Fibroblast of peridontal ligament (primary cell): ENCODE data around the gene LDLRAD4.

Source experiments
- DNase-seq: peaks from one replicate; pipeline ENCODE4 v3.0.0-alpha.2; 2010; ENCODE audit errors: extremely low read depth

The LDLRAD4 gene

DNA sequence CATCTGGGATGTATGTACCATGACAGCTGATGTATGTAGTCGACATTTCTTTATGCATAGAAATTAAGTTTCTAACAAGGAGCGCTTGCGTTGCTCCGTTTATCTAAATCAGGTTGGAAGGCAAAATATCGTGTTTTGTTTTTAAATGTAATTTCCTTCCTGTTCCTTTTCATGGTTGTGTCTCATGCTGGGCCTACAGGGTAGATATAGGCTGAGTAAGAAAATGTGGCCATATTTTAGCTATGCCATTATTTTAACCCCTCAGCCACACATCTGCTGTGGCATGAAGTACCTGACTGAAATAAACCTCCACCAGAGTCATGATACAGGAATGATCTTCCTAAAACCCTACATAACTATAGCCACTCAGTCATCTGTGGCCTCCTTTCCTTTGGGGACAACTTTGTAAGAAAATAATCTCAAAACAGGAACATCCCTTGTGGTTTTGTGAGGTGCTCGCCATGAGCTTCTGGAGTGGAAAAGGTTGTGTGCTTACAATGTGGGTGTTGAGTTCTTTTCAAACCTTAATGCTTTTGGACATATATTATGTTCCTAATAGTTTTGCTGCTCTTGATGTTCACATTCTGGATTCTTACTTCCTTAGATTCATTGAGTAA, 293.5 kb downstream of the LDLRAD4 start:
- DNase-seq = no peak

DNA sequence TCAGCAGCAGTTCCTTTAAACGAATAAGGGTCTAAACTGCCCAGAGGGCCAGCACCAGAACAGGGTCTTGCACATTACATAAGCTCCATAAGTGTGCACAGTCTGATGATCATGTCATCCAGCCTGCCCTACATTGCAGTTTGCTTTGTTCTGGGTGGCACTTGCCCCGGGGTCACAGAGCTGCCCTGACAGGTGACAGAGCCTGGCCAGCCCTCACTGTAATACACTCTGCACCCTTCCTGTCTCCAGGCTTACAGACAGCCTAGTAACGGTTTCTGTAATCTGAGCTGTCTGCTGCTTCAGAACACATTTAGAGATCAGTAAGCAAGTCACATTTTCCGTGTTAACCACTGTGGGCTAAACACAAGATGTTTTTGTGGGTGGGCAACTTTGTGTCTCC, 294.5 kb downstream of the LDLRAD4 start:
- no peak for DNase-seq

DNA sequence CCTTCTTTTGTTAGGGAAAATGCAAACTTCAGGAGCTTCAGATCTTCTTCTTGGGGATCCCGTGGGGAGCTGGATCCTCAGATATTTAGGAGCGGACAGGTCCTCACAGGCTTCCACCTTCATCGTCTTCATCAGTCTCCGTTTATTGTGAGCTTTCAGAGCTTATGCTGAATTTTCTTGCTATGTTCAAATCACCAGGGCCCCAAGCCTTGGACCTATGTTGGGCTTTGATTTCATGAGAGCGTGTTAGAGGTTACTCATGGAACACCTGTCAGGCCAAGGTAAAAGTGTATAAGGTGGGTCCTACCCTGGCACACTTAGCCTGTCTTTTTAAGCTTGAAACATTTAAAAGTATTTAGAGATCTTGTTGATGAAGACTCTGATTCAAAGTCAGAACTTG, 294.9 kb downstream of the LDLRAD4 start:
- DNase-seq = no peak

DNA sequence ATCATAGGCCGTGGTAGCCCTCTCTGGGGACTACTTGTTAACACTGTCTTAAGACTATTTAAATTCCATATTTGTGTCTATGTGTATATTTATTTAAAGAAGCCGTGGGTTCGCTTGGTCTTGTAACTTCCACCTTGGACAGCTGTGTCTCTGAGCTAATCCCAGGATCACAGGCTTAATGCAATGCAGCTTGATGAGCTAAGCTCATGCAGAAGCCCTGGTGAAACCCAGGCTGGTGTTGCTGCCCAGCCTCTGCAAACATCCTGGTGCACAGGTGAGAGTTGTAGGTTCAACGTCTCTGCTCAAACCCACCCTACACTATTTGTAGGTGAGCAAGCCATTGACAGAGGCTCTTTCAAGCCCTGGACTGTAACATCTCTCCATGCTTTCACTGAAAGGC, 296.0 kb downstream of the LDLRAD4 start:
- DNase-seq = no peak

DNA sequence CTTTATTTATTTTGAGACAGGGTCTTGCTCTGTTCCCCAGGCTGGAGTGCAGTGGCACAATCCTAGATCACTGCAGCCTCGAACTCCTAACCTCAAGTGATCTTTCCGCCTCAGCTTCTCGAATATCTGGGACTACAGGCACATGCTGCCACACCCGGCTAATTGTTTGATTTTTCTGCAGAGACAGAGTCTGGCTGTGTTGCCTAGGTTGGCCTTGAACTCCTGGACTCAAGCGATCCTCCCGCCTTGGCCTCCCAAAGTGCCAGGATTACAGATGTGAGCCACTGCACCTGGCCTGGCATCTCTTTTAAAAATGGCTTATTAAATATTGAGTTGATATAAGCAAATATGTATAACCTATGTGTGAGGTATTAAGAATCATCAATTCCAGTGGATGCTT, 298.3 kb downstream of the LDLRAD4 start:
- no peak for DNase-seq

DNA sequence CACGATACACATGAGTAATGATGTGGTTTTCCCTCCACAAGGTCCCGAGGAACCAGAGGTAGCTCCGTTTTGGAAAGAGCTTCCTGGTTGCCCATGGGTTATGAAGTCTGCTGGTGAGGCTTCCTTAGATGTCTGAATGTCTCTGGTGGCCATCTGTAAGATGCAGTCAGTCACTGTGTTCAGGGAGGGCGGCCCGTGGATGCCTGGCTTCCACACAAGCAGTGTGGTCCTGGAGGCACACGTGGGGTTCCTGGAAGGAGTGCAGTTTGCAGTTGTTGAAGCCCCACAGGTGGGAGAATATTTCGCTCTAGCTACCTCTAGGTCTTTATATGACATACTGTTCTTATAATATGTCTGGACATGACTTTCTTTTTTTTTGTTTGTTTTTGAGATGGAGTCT, 298.8 kb downstream of the LDLRAD4 start:
- no peak for DNase-seq

DNA sequence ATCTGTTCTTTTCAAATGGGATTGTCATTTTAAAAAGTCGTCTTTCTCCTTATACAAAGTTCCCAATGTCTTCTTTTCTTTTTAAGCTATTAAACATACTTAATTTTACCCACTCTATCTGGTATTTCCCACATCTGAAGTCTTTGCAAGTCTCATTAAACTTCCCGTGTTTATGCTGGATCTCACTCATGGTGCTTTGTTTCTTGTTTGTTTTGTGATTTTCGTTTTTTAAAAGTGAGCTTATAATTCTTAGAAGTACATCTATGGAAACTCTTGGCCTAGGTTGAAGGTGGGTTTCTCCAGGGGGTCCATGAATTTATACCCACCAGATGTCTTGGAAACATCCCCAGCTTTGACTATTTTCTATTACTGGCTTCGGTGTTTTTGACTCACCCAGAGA, 299.8 kb downstream of the LDLRAD4 start:
- DNase-seq = no peak

DNA sequence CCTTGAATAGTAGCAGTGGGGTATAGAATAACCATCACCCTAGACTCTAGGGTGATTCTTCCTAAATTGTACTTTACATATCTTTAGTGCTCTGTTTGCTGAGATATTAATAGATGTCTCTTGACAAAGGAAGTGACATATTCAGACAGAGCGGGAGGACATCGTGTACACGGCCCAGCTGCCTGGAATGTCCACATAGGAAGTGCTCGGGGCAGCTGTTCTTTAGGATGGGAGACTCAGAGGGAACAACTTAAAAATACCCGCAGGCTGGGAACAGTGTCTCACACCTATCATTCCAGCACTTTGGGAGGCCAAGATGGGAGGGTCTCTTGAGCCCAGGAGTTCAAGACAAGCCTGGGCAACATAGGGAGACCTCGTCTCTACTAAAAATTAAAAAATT, 301.7 kb downstream of the LDLRAD4 start:
- DNase-seq = no peak

DNA sequence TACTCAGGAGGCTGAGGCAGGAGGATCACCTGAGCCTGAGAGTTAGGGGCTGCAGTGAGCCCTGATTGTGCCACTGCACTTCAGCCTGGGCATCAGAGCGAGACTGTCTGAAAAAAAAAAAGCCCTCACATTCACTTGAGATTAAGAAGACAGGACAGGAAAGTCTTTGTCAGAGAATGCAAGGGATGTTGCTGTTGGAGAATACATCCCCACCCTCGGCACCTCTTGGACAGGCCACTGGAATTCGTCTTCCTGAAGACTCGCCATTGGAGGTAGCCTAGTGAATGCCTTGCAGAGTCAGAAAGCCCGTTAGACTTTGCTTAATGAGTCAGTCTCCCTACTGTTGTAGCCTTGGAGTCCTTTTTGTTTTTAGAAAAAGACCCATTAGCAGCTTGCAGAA, 302.2 kb downstream of the LDLRAD4 start:
- no peak for DNase-seq

DNA sequence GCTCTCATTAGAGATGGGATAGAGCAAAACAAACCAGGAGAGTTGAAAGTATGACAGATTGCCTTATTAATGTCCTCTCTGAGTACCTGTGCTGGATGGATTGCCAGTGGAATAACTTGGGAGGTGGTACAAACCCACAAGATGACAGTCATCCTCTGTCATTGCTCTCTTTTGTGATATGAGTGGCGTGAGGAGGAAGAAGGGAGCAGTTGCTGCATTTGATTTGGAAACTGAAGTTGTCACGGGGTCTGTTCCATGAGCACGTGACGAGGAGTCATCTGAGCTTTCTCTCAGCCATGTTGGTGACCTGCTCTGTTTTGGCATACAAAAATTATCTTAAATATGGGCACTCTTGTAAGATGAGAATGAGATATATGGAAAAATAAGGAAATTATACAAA, 302.9 kb downstream of the LDLRAD4 start:
- DNase-seq = no peak

DNA sequence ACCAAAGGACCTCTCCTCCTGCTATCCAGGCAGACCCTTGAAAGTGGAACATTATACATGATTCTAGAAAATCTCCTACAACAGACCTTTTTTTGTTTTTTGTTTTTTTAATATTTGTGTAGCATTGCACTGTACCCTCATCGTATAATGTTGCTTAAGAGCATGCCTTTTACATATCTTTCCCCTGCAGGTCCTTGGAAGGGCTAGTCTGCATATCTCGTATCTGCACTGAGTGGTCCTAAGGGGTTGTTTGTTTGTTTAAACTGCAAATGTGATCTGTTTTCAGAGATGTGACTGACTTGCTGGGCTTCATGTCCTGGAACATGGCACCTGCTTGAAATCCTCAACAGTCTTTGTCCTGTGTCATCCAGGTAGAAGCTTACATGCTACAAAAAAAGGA, 303.7 kb downstream of the LDLRAD4 start:
- no peak for DNase-seq

DNA sequence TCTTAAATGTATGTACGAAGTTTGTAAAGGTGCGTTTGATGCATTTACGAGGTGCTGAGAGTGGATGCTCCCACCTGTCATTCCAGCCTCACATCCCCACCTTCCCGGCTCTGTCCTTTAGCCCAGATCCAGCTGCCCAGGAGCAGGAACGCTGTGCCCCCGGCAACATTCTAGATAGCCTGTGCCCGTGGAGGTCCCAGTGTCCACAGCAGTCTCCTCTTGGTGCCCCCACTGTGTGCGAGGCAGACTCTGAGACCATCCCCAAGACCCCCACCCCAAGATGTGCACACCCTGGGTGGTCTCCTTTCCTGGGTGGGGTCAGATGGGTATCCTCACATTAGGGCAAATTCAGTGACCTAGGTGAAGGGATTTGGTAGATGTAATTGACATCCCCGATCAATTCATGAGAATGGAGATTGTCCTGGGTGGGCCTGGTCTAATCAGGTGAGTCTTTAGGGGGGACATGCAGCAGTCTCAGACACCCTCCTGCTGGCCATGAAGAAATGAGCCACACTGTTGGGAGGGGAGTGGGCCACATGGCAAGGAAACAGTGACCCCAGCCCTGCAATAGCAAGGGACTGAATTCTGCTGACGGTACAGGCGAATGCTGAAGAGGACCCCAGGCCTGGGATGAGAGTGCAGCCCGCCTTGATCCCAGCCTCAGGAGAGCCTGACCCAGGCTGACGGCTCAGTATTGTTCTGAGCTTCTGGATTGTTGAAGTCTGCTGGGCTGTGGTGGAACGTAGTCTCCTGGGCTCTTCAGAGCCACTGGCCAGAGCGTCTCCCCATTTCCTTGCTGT, 304.5 kb downstream of the LDLRAD4 start:
- DNase-seq = no peak

DNA sequence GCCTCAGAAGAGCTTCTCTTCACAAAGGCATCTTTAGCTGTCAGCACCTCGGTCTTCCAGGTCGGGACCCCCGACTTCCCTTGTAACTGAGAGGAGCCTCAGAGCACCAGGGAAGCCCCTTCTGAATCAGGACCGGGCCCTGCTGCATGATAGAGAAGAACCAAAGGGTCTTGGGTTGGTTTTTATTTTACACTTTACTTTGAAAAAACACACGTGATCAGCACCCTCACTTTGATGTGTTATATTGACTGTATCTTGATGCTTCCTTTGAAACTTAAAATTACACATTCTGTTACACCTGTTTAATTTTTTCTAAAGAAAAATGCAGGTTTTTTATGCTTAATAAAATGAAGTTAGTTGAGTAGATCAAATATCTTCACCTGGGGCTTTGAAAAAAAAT, 305.5 kb downstream of the LDLRAD4 start:
- no peak for DNase-seq

DNA sequence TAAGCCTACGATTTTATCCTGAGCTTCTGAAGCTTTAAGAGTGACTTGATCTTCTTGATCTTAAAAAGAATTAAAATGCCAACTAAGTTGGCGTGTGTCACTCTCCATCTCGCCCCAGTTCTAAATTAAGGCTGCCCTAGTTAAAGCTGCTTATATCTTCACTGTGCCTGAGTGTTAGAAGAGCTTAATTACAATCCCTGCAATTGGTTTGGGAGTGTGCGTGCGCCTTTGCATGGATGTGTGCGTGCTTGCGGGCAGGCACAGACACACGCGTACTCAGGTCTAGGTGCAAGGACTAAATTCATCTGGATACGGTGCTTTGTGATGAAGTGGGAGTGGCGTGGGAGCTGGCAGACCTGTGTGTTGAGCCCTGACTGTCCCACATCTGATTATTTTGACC, 306.3 kb downstream of the LDLRAD4 start:
- DNase-seq = no peak

DNA sequence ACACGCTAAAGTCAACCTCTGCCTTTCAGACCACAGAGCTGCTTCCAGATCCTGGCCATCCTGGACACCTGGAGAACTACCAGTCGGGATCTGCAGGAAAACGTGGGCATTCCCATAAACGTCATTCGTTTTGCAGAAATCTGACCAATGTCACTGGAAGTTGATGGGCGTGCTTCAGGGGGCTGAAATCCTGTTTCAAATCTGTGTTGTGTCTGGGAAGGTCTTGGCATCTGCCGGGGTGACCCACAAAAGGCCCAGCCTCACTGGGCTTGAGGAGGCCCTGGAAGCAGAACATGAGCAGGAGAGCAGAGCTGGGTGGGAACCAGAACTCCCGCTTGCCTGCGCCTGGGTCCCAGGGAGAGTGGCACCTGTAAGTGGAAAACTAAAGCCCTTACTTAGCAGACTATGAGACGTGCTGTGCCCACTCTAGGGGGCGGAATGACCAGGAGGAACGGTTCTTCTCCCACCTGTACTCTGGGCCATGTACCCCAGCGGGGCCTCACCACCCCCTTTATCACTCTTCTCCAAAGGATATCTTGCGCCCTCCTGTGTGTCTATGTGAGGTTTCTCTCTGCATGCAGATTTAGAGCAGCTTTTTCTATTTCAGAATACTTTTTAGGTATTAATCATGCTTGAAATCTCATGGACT, 306.9 kb downstream of the LDLRAD4 start:
- no peak for DNase-seq

DNA sequence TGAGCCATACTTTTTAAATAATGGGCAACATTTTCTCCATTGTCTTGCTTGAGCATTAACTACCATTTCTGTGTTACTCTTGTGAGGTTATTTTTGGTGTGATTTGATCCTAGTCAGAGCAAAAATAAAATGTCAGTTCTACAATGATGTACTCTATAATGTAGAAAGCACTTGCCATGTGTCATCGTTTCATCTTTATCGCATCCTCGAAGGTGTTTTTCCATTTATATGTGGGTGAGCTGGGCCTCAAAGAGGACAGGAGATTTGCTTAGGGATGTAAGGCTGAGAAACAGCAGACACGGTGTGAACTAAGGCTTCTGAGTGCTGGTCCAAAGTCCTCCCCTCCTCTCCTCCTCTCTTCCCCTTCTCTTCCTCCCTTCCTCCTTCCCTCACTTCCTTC, 308.0 kb downstream of the LDLRAD4 start:
- DNase-seq = no peak

DNA sequence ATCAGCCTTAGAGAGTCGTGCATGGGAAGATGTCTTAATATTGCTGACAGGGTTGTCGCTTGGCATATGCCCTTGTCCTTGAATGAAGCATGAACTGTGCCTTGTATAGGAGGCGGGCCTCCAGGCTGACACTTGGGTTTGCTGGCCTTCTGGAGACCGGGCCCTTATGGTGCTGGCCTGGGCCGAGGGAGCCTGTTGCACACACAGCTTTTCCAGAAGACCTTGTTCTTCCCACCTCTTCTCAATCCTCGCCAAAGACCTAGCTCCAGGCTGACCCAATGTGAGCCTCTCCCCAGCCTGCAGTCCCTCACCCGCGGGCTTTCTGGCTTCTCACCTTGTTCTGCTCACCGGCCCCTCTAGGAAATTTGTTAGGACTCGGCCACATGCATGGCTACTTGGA, 308.7 kb downstream of the LDLRAD4 start:
- DNase-seq = no peak

DNA sequence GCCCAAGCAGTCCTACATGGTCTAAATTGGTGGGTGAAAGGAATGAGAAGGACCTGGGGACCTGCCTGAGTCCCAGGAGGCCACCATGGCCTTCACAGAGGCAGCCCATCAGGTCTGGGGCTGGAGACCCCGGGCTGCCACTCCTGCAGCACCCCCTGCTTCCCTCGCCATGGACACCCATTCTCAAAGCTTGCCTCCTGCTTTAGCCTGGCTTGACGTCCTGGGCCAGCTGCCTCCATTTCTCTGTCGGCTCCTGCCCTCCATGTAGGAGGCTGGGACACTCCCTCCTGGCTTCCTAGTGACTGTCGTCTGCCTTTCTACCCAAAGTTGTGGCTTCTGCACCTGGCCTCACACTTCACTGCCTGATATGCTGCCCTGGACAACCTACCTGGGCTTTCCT, 309.2 kb downstream of the LDLRAD4 start:
- DNase-seq = no peak

DNA sequence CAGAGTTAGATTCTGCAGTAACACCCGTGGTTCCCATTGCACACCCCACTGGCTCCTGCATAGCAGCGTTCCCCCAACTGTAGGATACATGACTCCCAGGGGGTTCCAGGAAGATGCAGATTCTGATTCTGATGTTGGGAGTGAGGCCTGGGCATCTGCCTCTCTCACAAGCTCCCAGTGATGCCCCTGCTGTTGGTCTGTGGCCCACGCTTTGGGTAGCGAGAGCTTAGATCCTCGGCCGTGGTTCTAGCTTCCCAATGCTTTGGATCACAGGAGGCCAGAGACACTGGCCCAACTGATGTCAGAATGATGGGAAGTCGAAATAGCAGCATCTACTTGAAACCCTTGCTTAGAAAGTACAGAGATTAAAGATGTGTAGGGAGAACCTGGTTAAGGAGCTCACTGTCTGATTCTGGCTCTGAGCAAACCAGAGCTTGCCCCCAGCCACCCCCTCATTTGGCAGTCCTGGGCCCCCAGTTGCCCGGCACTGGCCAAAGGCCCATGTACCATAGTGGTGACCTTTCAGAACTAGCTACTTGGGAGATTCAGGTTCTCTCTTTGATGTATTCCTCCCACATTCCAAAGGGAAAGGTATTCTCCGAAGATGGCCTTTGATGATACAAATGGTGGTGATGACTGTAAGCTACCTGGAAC, 310.3 kb downstream of the LDLRAD4 start:
- no peak for DNase-seq

DNA sequence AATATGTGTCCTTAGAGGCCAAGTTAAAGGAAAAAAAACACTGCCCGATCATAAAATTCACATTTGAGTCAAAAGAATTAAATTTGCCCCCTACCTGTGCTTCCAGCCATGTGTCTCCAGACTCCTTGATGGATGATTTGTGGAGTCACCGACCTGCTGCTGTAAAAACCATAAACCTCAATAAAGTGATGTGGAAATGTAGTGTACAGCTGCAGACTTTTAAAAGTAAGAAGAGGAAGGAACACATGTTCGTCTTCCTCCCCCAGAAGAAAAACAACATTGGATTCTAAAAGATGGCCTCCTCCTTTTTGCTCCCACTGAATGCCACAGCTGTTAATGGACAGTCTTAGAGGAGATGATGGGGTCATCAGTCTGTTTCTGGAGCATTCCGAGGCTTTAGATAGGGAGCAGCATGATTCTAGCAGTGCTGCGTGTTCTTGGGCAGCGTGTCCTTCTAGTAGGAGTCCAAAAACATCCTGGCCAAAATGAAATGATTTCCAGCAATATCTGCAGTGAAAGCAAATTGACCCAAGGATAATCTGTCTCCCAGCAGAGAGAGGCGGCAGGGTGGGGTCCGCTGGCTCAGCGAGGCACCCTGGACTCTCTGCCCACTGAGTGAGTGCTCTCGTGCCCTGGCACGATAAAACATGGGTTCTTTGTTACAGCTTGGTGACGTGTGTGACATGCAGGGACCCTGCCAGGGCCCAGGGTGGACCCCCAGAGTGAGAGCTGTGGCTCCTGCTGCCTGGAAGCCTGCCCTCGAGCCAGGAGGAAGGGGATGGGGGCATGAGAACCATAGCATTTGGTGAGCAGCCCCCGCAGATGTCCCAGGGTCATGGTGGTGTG, 311.7 kb downstream of the LDLRAD4 start:
- no peak for DNase-seq

DNA sequence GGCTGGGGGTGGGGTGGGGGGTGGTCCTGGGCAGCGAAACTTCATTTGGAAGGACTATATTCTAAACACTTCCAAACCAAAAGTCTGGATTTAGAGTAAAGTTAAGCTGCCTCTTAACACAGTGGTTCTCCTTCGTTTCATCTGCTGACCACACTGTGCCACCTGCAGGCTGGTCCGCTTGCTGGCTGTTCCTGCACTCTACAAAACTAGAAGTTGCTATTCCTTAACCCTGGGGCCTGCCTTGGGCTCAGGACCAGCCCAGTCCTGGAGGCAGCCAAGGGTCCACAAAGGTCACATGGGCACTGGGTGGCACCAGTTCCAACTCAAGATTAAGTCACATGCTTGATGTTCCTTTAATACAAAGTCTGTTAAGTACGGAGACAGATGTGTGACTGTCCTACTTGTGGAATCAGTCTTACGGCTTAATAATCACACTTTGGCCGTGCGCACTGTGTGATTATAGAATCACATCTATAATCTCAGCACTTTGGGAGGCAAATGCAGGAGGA, 312.4 kb downstream of the LDLRAD4 start:
- peak; percentile 5 for DNase-seq
